ENCODE data around the gene NCKAP5L.
"Not testable (repeated sequence)": the region's sequence is repeated elsewhere in the genome, so short reads cannot be mapped to it uniquely, and the experiment has no call there.

Gene NCKAP5L

DNA sequence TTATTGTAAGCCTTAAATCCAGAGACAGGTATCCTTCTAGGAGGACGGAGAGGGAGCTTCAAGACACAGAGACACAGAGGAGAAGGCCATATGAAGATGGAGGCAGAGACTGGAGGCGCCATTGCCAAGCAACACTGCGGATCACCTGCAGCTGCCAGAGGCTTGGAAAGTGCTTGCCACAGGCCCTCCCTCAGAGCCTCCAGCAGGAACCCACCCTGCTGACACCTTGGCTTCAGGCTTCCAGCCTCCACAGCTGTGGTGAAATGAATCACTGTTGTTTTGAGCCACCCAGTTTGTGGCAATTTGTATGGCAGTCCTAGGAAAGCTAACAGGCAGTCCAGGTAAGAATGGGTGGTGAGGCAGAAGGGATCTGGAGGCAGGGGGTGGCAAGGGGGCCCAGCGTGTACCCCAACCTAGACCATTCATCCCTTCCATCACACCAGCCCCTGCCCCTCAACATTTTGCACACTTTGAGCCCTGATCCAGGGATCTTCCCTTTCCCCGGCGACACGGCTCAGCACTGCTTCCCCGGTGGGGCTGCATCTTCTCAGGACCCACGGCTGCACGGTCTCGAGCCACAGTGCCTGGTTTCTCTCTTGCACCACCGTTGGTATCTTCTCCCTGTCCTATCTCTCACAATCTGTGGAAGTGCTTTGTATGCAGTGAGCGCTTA, 37.0 kb upstream of the NCKAP5L start:
- no peak for DNase-seq

DNA sequence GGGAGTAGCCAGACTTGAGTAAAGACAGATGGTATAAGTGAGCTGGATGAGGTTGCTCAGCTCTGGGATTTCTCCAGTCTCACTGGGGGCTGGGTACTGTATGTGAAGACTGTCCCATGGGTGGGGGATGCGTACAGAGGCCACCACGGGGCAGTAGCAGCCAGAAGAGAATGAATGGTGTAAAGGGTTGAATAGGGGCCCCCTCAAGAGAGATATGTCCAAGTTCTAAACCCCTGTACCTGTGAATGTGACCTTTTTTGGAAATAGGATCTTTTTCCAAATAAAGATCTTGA, 36.5 kb upstream of the NCKAP5L start:
- DNase-seq: no peak

DNA sequence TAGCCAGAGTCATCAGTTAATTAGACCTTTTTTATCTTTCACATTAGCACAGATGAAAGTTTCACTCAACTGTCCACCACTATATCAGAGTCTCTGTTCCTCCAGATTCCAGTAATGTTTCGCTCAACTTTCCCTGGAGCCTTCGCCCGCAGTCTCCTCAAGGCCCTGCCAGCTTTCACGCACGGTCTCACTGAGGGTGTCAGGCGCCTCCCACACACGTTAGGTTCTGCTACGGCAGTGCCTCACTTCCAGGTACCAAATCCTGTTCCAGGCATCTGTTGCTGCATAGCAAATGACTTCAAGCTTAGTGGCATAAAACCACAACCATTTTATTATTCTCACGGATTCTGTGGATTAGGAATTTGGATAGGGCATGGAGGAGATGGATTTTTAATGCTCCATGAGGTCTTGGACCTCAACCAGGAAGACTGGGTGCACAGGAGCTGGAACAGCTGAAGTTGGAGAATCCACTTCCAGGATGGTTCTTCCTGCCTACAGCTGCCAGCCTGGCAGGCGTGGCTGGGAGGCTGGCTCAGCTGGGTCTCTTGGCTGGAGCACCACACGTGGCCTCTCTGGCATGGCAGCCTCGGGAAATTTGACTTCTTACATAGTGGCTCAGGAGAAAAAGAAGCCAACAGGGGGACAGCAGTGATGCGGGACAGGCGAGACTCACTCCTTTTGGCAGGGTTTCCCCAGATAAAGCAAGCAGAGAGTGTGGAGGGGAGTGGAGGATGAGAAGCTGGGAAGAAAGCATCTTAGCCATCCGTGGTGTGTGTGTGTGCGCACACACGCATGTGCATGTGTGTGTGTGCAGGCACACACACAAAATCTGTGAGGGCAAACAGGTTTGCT, 36.0 kb upstream of the NCKAP5L start:
- no peak for DNase-seq

DNA sequence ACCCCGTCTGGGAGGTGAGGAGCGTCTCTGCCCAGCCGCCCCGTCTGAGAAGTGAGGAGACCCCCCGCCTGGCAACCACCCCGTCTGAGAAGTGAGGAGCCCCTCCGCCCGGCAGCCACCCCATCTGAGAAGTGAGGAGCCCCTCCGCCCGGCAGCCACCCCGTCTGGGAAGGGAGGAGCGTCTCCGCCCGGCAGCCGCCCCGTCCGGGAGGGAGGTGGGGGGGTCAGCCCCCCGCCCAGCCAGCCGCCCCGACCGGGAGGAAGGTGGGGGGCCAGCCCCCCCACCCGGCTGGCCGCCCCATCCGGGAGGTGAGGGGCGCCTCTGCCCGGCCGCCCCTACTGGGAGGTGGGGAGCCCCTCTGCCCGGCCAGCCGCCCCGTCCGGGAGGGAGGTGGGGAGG, 32.7 kb upstream of the NCKAP5L start:
- DNase-seq: not testable (repeated sequence)

DNA sequence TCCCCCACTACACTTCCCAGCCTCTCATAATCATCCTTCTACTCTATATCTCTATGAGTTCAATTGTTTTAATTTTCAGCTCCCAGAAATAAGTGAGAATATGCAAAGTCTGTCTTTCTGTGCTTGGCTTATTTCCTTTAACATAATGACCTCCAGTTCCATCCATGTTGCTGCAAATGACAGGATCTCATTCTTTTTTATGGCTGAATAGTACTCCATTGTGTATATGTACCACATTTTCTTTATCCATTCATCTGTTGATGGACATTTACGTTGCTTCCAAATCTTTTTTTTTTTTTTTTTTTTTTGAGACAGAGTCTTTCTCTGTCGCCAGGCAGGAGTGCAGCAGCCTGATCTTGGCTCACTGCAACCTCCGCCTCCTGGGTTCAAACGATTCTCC, 27.7 kb upstream of the NCKAP5L start:
- DNase-seq: not testable (repeated sequence)

DNA sequence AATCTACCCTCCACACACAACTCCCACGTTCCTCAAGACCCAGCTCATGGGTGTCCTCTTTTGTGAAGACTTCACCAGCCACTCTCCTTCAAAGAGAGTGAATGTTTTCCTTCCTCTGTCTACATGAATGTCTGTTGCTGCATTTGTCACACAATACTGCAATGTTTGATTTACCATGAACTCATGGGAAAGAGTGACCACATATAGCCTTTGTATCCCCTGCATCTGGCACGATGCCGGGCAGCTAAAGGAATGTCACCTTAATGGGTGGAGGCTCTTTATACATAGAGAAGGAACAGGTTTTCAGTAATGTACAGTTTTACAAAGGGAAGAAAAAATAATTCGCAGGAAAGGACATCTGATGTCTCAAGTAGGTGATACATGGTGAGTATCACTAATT, 26.8 kb upstream of the NCKAP5L start:
- DNase-seq: no peak

DNA sequence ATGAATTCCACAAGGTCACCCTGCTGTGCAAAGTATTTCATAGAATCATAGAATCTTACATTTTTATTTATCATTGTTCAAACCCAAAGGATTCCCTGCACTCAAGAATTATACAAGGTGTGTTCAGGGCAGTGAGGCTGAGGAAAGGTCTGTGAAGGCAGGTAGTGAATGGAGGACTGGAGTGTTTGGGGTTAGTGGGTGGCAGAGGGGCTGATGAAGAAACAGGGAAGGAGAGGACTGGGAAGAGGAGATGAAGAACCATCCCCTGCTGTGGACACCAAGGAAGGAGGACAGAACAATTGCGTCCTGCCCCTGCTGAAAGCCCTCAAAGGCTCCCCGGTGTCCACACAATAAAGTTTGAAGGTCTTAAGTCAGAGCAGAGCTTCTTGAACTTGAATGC, 25.5 kb upstream of the NCKAP5L start:
- DNase-seq: no peak

DNA sequence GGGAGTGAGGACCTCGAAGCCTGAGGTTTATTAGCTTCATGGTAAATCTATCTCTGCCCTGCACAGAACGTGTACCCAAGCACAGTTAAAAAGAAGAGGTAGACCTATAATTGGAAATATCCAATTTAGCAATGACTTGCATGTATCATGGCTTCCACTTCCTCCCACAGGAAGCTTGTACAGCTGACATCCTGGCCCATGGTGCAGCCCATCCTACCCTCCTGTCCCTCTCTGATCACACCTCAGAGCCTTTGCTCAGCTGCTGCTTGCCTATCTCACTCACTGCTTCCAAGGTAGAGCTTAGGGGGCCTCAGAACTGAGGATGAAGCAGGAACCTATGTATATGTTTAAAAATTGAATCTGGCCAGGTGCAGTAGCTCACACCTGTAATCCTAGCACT, 18.9 kb upstream of the NCKAP5L start:
- DNase-seq: no peak

DNA sequence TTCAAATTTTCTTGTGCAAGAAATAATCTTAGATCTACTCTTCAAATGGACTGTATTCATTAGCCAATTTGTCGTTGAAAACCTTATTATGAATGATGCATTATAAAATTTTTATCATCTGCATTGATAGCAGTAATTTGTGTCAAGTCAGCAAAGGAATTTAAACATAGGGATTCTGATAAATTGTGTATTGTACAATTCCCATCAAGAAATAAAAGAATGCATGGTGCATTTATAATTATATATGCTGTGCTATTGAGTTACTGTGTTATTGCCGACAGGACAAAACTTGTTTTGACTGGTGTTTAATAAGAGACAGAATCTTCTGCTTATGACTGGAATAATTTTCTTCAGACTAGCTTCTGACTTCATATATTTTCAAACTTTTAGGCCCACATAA, 17.8 kb upstream of the NCKAP5L start:
- DNase-seq: no peak

DNA sequence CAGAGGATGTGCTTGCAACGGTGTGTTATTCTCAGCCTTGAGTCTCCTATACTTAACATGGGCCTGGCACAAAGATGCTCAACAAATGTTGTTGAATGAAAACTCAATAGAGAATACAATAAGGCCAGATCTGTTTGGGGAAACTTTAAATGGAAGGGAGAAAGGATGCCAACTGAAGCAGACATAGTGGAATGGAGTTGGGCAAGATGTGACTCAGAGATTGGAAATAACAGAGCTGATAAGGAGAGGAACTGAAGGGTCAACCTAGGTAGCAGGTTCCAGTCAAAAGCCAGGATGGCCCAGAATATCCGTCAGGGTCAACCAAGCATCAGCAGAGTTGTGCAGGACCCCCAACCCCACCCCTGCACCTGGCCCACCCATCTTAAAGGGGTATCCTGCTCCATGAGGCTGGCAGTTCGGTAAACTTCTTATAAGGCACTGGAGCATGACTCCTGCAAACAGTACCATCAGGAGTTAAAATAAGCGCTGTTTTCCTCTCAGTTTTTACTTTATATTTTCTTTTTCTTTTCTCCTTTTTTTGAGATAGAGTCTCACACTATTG, 15.7 kb upstream of the NCKAP5L start:
- no peak for DNase-seq

DNA sequence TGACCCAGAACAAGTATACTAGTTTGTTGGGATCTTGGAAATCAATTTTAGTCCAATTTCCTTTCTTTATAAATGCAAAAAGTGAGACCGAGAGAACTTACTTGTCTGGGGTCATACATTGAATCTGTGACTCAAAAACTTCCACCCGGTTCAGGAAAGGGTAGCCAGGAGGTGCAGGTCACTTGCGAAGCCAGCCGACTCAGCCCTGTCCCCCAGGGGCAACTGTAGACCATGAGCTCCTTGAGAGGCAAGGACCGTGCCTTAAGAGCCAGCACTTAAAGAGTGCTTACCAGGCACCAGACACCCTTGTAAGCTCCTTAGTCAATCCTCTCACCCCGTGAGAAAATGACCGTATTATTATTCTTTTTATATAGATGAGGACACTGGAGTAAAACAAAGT, 15.2 kb upstream of the NCKAP5L start:
- no peak for DNase-seq

DNA sequence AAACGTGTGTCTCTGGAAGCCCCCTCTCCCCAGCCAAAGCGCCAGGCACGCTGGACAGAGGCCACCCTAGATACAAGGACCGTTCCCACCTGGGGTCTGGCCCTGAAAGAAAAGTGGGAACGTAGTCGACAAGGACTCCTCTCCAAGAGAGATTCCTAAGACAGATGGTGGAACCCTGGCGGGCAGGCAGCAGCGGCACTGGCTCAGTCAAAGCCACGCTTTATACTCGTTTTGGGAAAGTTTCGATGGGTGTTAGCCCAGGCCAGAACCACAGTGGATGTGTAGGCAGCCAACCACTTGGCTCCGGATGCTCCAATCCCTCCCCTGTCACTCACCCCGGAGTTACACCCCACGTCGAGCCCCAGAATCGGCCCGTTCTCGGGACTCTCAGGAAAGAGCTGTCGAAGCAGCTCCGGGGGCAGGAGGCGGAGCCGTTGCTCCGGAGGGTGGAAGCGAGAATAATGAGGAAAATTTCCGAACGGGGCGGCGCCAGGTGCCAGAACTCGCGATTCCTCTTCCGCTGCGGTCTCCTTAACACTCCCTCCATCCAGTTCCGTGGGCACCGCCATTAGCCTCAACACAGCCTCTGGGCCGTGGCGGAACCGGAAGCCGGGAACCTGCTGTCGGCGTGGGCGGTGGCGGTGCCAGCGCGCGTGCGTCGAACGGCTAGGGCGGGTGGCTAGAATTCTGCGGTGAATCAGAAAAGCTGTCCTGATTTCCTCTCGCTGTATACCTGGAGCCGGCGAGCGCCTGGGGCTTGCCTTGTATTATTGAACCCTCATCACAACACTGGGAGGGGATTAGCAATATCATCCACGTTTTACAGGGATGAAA, 14.5 kb upstream of the NCKAP5L start, which contains the start of gene BCDIN3D:
Gene BCDIN3D (minus strand): TSS at position 588 of the 834 bp plus-strand sequence. CDS start 19 bp downstream, at position 569.
- peak; percentile 96 for DNase-seq

DNA sequence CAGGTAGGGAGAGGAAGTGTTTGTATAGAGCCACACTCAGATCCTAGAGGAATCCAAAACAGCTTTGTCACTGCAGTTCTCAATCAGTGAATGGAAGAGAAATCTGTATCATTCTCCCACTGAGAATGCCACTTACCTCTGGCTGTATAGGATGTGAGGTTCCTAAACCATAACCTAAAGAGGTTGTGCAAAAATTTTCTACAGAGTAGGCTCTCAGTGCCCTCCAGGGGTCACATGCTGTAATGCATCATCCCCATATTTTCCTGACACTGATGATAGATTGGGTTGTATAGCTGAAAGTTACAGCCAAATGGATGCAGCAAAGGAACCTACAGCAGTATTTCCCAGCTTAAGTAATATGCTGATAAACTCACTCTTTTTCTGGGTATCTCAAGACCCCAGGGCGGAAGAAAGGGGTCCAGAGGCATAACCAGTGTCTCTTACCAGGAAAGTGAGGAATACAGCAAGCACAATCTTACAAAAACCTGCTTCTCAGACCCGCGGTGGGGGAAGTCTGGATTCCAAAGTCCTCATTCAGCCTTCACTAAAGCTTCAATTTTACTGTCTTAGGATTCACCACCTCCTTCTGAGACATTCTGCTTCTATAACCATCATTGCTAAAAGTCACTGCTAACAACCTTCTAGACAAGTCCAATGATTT, 10.9 kb upstream of the NCKAP5L start:
- DNase-seq: peak in 1 of 2 experiments; percentile 38

DNA sequence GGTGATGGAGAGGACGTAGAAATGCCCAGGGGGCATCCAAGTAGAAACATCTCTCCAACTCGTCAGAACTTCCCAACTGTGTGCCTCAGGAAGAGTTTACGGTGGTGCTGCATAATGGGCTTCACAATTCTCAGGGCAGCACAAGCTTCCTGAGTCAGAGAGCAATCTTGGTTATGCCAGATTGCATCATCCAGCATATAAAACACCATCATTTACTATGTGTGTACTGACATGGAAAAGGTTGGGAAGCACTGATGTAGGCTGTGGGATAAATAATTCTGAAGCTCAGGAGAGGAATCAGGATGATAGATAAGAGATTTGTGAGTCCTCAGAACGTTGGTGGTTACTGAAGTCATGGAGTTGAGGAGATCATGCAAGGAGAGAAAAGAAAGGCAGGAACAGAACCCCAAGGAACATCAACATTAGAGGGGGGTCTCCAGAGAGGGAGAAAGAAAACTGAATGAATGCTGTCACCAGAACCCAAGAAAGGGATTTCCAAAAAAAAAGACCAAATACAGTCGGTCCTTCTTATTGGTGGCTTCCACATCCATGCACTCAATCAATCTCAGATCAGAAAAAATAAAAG, 4.7 kb upstream of the NCKAP5L start:
- no peak for DNase-seq

DNA sequence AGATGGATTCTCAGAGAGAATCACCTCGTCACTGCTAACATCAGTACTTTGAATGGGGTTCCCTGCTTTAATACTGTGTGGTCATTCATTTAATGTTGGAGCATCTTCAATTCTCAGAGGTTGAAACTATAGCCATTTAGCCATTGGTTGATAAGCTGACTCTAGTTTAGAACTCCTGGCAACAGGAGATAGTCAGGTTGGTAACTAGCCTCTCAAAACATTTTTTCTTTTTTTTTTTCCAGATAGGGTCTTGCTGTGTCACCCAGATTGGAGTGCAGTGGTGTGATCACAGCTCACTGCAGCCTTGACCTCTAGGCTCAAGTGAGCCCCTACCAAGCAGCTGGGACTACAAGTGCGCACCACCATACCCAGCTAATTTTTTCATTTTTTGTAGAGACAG, 3.5 kb upstream of the NCKAP5L start:
- no peak for DNase-seq

DNA sequence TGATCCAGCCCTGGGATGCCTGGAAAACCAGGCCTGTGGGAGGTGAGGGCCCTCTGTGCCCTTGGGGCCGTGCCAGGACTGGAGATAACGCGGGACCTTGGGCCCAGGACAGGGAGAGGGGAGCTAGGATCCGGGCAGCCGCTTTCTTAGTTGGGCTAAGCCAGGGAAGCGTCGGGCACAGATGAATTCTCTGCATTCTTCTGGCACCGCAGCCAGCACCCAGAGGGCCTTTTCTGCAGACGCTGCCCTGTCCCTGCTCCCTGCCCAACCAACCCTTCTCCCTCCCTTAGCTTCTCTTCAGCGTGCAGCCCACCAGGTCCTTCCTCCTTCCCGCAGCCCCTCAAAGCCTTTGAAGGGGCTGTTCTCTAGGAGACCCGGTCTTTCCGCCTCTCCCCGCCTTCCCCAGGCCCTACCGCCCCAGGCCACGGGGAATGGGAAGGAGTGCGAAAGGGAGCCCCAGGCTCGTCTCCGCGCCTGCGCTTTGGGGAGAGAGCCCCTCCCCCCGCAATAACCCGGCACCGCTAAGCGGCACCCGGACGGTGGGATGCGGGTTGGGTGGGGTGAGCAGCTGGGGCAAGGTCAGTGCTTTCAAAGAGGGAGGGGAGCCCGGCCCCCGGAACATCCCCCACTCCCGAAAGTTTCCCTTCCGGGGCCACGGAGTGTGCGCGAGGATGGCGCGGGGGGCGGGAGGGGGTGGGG, 663 bp downstream of the NCKAP5L start:
- peak; percentile 49 to 52 for DNase-seq

DNA sequence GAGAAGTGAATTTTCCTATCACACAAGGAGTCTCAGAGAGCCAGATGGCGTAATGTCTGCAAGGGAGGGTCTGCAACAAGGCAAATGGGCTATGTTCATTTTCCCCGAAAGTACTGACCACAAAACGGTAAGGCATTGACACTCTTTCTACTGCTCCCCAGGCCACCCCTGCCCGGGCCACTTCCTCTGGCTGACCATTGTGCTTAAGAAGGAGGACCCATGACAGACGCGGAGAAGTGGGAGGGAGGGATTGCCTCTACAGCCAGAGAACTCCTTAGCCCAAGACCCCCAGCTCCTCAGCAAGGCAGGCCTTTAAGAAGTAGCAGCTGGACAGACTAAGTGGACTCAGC, 1.2 kb downstream of the NCKAP5L start:
- no peak for DNase-seq

DNA sequence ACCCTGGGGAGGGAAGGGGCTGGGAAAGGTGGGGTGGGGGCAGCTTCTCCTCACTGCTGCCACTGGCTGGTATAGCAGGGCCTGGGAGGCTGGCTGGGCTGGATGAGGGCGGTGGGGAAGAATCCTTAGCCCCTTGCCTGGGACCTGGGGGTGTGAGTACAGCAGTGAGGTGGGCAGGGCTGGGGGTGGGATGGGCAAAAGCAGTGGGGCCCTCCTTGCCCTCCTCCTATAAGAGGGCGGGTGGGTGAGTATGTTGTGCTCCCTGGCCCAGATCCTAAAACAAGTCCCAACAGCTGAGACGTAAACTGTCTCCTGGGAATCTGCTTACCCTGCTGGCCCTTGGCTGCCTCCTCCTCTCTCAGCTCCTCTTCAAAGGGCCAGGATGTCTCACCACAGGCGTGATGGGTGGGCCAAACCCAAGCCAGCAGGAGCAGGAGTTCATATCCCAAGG, 2.2 kb downstream of the NCKAP5L start:
- DNase-seq: no peak

DNA sequence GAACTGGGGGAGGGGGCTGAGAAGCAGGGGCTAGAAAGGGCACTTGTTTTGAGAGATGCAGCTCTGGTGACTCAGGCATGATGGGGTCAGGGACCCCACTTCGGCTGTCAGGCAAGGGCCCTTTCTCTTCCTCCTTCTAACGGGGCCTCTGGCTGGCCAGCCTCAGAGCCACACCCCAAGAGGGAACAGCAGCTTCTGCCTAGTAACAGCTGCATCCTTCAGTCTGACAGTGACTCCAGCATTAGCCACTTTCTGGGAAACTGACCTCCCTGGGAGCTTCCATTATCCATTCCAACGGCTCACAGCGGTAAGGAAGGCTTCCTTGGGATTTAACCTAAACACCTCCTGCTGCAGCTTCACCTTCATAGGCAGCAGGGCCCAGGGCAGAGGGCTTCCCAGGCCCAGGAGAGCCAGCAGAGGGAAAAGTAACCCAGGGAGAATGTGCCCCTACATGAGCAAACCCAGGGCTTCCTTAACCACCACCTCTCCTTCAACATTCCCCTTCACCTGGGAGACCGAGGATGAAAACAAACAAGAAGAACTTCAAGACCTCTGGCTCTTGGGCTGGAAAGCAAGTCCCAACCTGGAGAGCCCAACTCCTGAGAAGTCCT, 2.7 kb downstream of the NCKAP5L start:
- no peak for DNase-seq

DNA sequence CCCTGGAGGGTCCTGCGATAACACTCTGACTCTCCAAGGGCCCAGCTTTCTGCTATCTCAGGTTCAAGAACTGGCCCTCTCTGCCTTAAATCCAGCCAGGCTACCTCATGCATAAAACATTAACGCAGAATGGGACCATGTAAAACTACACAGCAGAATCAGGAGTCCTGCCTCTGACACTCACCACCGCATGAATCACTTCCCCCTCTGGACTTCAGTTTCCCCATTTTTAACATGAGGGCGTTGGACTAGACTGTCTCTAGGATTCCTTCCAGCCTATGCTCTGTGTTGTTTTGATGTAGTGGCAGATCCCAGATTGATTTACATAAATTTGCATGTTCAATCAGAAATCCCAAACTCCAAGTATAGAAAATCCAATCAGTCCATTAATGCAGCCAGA, 3.3 kb downstream of the NCKAP5L start:
- DNase-seq: no peak

DNA sequence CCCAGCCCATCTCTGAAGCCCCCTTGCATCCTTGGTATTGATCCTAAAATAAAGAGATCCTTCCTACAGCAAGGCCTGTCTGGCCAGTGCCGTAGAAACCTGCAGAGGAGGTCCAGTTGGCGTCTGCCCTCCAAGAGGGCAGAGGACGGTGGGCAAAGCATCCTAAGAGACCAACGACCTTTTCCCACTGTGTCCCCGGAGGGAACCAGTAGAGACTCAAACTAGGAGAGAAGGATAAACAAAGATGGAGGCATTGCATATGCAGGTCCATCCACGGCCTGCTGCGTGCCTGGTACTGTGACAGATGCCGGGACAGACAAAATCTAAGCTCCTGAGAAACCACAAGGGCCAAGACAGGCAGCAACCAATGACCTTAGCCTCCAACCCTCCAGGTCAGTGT, 3.8 kb downstream of the NCKAP5L start:
- DNase-seq: no peak

All from activated CD4-positive, alpha-beta T cell treated with anti-CD3 and anti-CD28 coated beads, Interleukin-2, amount 50 U/mL, for 48 hours (primary cell).